ENCODE data around the gene SMARCE1. TPM values are rescaled to one million over a fixed set of nuclear protein-coding genes. Genes with fewer than 3 reads are reported as not detected.

The SMARCE1 gene
- total and polyA plus RNA-seq, 2 of the 4 experiments (the other 2 are of a cell fraction): 66.2 to 119 TPM

DNA sequence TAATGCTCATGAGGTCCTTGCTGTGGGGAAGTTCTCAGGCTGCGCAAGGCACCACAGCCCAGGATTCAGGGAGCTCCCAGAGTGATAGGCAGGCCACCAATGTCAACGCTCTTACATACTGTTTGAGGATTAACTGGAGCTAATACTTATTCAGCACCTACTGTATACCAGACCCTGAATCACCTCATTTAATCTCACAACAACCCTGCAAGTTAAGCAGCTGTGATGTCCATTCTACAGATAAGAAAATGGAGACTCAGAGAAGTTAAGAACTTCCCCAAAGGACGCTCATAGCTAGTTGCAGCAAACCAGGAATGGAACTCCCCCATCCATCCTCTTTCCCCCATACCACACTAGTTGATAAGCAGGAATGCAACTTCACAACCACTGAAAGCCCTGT lies 56.9 kb downstream of the SMARCE1 start:
- no peak overlapping the region for H2BK5ac ChIP-seq (ENCODE audit: low read depth, low read length, poor library complexity, severe bottlenecking)
- intact Hi-C loops (cut with micrococcal nuclease): no loop called here
- no peak overlapping the region for H2AK9ac ChIP-seq (replicated peaks; ENCODE audit: low read depth, low read length, poor library complexity)
- POLR2A ChIA-PET (ENCODE audit: unreplicated experiment): no interaction called here
- no peak overlapping the region for H3K27ac ChIP-seq (ENCODE audit: insufficient read depth, low read length)
- TF ChIP-seq, protein P1, sequence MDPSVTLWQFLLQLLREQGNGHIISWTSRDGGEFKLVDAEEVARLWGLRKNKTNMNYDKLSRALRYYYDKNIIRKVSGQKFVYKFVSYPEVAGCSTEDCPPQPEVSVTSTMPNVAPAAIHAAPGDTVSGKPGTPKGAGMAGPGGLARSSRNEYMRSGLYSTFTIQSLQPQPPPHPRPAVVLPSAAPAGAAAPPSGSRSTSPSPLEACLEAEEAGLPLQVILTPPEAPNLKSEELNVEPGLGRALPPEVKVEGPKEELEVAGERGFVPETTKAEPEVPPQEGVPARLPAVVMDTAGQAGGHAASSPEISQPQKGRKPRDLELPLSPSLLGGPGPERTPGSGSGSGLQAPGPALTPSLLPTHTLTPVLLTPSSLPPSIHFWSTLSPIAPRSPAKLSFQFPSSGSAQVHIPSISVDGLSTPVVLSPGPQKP (IDR thresholded peaks at IDR 0.05; ENCODE audit: borderline replicate concordance, low read depth, low read length): no peak
- TF ChIP-seq POLR2A (IDR thresholded peaks at IDR 0.05; ENCODE audit: low read depth, low read length) (no peak), FOS (IDR thresholded peaks at IDR 0.05; ENCODE audit: low read depth, low read length) (no peak), MAZ (IDR thresholded peaks at IDR 0.05; ENCODE audit: borderline replicate concordance, low read depth, low read length) (no peak), CEBPB (IDR thresholded peaks at IDR 0.05; ENCODE audit: low read depth, low read length) (no peak), BHLHE40 (IDR thresholded peaks at IDR 0.05; ENCODE audit: low read depth, low read length) (no peak)
- TF ChIP-seq, protein P2, sequence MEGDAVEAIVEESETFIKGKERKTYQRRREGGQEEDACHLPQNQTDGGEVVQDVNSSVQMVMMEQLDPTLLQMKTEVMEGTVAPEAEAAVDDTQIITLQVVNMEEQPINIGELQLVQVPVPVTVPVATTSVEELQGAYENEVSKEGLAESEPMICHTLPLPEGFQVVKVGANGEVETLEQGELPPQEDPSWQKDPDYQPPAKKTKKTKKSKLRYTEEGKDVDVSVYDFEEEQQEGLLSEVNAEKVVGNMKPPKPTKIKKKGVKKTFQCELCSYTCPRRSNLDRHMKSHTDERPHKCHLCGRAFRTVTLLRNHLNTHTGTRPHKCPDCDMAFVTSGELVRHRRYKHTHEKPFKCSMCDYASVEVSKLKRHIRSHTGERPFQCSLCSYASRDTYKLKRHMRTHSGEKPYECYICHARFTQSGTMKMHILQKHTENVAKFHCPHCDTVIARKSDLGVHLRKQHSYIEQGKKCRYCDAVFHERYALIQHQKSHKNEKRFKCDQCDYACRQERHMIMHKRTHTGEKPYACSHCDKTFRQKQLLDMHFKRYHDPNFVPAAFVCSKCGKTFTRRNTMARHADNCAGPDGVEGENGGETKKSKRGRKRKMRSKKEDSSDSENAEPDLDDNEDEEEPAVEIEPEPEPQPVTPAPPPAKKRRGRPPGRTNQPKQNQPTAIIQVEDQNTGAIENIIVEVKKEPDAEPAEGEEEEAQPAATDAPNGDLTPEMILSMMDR (conservative IDR thresholded peaks at IDR 0.05; ENCODE audit: low read depth, low read length): no peak
- TF ChIP-seq, protein P3, sequence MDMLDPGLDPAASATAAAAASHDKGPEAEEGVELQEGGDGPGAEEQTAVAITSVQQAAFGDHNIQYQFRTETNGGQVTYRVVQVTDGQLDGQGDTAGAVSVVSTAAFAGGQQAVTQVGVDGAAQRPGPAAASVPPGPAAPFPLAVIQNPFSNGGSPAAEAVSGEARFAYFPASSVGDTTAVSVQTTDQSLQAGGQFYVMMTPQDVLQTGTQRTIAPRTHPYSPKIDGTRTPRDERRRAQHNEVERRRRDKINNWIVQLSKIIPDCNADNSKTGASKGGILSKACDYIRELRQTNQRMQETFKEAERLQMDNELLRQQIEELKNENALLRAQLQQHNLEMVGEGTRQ (IDR thresholded peaks at IDR 0.05; ENCODE audit: low read depth, low read length): no peak
- H2BK20ac ChIP-seq (ENCODE audit: low read depth, low read length): no peak overlapping the region
- no peaks in the 10 kb centered on the region for H3K79me1 ChIP-seq (ENCODE audit: low read depth in 1 of 2, low read length in 2 of 2)
- no TSS peak for BruUV-seq (replicated peaks)
- ATAC-seq (ENCODE audit: low read depth) (no peak), DNase-seq (no peak)
- no peak overlapping the region for H2AK5ac ChIP-seq (ENCODE audit: low read depth, low read length)
- CTCF ChIA-PET: no interaction called here
- H3K27me3 ChIP-seq (ENCODE audit: control insufficient read depth, insufficient read depth, low read length): peaks cover 18% of the 10 kb centered on the region
- H3K14ac ChIP-seq (replicated peaks; ENCODE audit: low read depth, low read length): no peak overlapping the region
- no peak overlapping the region for H3K23ac ChIP-seq (ENCODE audit: low read depth, low read length)
- H2BK120ac ChIP-seq (ENCODE audit: low read depth, low read length): no peak overlapping the region
- in situ Hi-C loops (cut with MboI; ENCODE audit: low sequenced_read_pairs): no loop called here
- H3K9me3 ChIP-seq (ENCODE audit: control insufficient read depth, insufficient read depth, low read length): no peaks in the 10 kb centered on the region
- H3K4me1 ChIP-seq (ENCODE audit: control insufficient read depth, insufficient read depth, low read length): no peaks in the 10 kb centered on the region
- no peaks in the 10 kb centered on the region for H3K36me3 ChIP-seq (ENCODE audit: control insufficient read depth, insufficient read depth, low read length)
- no peak overlapping the region for H4K5ac ChIP-seq (ENCODE audit: low read depth, low read length)
- H3K18ac ChIP-seq (ENCODE audit: low read depth, low read length): no peak overlapping the region
- H3K4me3 ChIP-seq (ENCODE audit: insufficient read depth, low read depth, low read length): no peak overlapping the region
- no peak overlapping the region for H4K8ac ChIP-seq (ENCODE audit: low read depth in 2 of 2, low read length in 2 of 2)
- H2BK15ac ChIP-seq (ENCODE audit: low read depth, low read length): no peak overlapping the region
- dilution Hi-C loops (cut with HindIII; ENCODE audit: low sequenced_read_pairs, unreplicated experiment): no loop called here
- no peak overlapping the region for H3K4me2 ChIP-seq (ENCODE audit: low read depth, low read length)
- H4K20me1 ChIP-seq (ENCODE audit: insufficient read depth, low read length): no peaks in the 10 kb centered on the region
- no CpG with 5 or more reads among the region's 3 CpGs for WGBS, 2 experiments (ENCODE audit: extremely low coverage in 2 of 2, insufficient read length in 1 of 2)
- H3K9me1 ChIP-seq (ENCODE audit: insufficient read depth, low read length): no peaks in the 10 kb centered on the region
- H2AFZ ChIP-seq (replicated peaks; ENCODE audit: low read length, poor library complexity): no peak overlapping the region
- H3K56ac ChIP-seq (ENCODE audit: extremely low read depth, insufficient read depth, low read length): no peak overlapping the region
- H4K91ac ChIP-seq (ENCODE audit: insufficient read depth, low read depth, low read length): no peak overlapping the region
- no peak overlapping the region for H3K4ac ChIP-seq (ENCODE audit: low read depth, low read length)
- H3K9ac ChIP-seq (ENCODE audit: low read depth, low read length): no peak overlapping the region

Data from IMR-90 (cell line).